Tibial nerve (tissue), 4 donors: Measurements from ENCODE around the gene SNAI3. TPM values are rescaled to one million over a fixed set of nuclear protein-coding genes. Genes with fewer than 3 reads are reported as not detected.

Source experiments
- DNase-seq, 2 donors: peaks; one replicate each; pipeline ENCODE4 v3.0.0-alpha.2; 2019; ENCODE audit warnings: low spot score in 2 of 2
- H3K27ac ChIP-seq, 4 donors: fragments of 200-600 bp; sonication (generic) in 3 of 4; one replicate each; pipeline ENCODE4 v1.5.1; 2017 to 2019; ENCODE audit warnings: mild to moderate bottlenecking in 1 of 4
- H3K27me3 ChIP-seq, 2 donors: fragments of 200-600 bp; sonication (generic) in 1 of 2; one replicate each; pipeline versions ENCODE4 v1.5.1 to v1.6.0; 2017 to 2019
- H3K36me3 ChIP-seq, 3 donors: fragments of 200-600 bp; sonication (generic); one replicate each; pipeline ENCODE4 v1.5.1; 2018 to 2019
- H3K4me1 ChIP-seq, 4 donors: fragments of 200-600 bp; sonication (generic) in 3 of 4; one replicate each; pipeline ENCODE4 v1.5.1; 2017 to 2019
- H3K4me3 ChIP-seq, 4 donors: fragments of 200-600 bp; sonication (generic) in 3 of 4; one replicate each; pipeline ENCODE4 v1.5.1; 2017 to 2019; ENCODE audit warnings: mild to moderate bottlenecking in 1 of 4, moderate library complexity in 1 of 4
- H3K9me3 ChIP-seq, 4 donors: fragments of 200-600 bp; sonication (generic) in 3 of 4; one replicate each; pipeline ENCODE4 v1.5.1; 2017 to 2019
- CTCF ChIP-seq, 5 experiments: fragments of 200-600 bp in 3 of 5; fragments of 450-650 bp in 2 of 5; sonication (generic) in 3 of 5; IDR thresholded peaks; one replicate each; pipeline ENCODE4 v1.5.1; 2016 to 2019; ENCODE audit warnings: antibody characterized with exemption in 5 of 5, mild to moderate bottlenecking in 3 of 5, moderate library complexity in 2 of 5
- EP300 ChIP-seq, 2 donors: sonication (generic); formaldehyde crosslinking; IDR thresholded peaks; one replicate each; pipeline ENCODE4 v1.6.1; 2017; ENCODE audit warnings: antibody characterized with exemption in 2 of 2, mild to moderate bottlenecking in 1 of 2
- POLR2A ChIP-seq, 2 donors: fragments of 450-650 bp; IDR thresholded peaks; one replicate each; pipeline ENCODE4 v1.6.1; 2017; ENCODE audit warnings: antibody characterized with exemption in 2 of 2, mild to moderate bottlenecking in 2 of 2, moderate library complexity in 2 of 2
- WGBS, 2 donors: methylation state at CpG; one replicate each; pipeline ENCODE4 v1.1.5; 2018; 5-methylcytosine and 5-hydroxymethylcytosine counted together
- total RNA-seq, 4 donors: library from RNA; depleted of rRNA; stranded (reverse); fragments of >200 nt; gene quantifications; one replicate each; pipeline ENCODE4 v1.1.0, GENCODE V29; 2016

SNAI3 gene
- total RNA-seq, 4 donors from 2014 or later, result 0.87 to 1.2 (median 1.0) TPM

- no peaks in the 10 kb centered on the region for H3K9me3 ChIP-seq
- H3K27me3 ChIP-seq, result no peaks in the 10 kb centered on the region
- TF ChIP-seq CTCF (IDR thresholded peaks at IDR 0.05), result no peak
- TF ChIP-seq POLR2A (IDR thresholded peaks at IDR 0.05), result no peak
- no peak for TF ChIP-seq EP300 (IDR thresholded peaks at IDR 0.05)
- 92 to 100% methylated on average over 3 to 8 of the region's 16 CpGs for WGBS, 2 donors
- DNase-seq, result no peak
- H3K27ac ChIP-seq, result no peak overlapping the region
- peaks cover 0 to 47% (median 19%) of the 10 kb centered on the region in 4 donors for H3K4me1 ChIP-seq
- no peak overlapping the region for H3K4me3 ChIP-seq
- H3K36me3 ChIP-seq, result peaks cover 0 to 83% (median 9%) of the 10 kb centered on the region in 3 donors
Measured at GRCh38 chr16:88699180-88699579, 12.9 kb upstream of the SNAI3 start.

- TF ChIP-seq CTCF (IDR thresholded peaks at IDR 0.05) (no peak), POLR2A (IDR thresholded peaks at IDR 0.05) (no peak), EP300 (IDR thresholded peaks at IDR 0.05) (no peak)
- 95 to 97% methylated on average over 10 to 24 of the region's 25 CpGs for WGBS, 2 donors
- no peaks in the 10 kb centered on the region for H3K27me3 ChIP-seq
- H3K27ac ChIP-seq, result no peak overlapping the region
- no peak overlapping the region for H3K4me3 ChIP-seq
- no peak for DNase-seq
- no peaks in the 10 kb centered on the region for H3K9me3 ChIP-seq
- peaks cover 0 to 83% (median 9%) of the 10 kb centered on the region in 3 donors for H3K36me3 ChIP-seq
- peaks cover 0 to 42% (median 19%) of the 10 kb centered on the region in 4 donors for H3K4me1 ChIP-seq
Measured at GRCh38 chr16:88698646-88699045, 12.3 kb upstream of the SNAI3 start.

- no peak overlapping the region for H3K27ac ChIP-seq
- TF ChIP-seq EP300 (IDR thresholded peaks at IDR 0.05), result no peak
- H3K4me3 ChIP-seq, result no peak overlapping the region
- no peaks in the 10 kb centered on the region for H3K9me3 ChIP-seq
- 84 to 86% methylated on average over 34 to 37 of the region's 37 CpGs for WGBS, 2 donors
- DNase-seq, result no peak
- peaks cover 0 to 36% (median 17%) of the 10 kb centered on the region in 4 donors for H3K4me1 ChIP-seq
- peaks cover 0 to 80% (median 9%) of the 10 kb centered on the region in 3 donors for H3K36me3 ChIP-seq
- no peaks in the 10 kb centered on the region for H3K27me3 ChIP-seq
Measured at GRCh38 chr16:88697831-88698615, 11.7 kb upstream of the SNAI3 start.

GRCh38 chr16:88697116-88697830 lies 11.0 kb upstream of the SNAI3 start:
- 83 to 89% methylated on average over 41 to 47 of the region's 47 CpGs for WGBS, 2 donors
- Histone ChIP-seq H3K27ac (no peak overlapping the region), H3K36me3 (peaks cover 0 to 73% (median 9%) of the 10 kb centered on the region in 3 donors), H3K9me3 (no peaks in the 10 kb centered on the region), H3K4me3 (no peak overlapping the region), H3K27me3 (peaks cover 0 to under 1% of the 10 kb centered on the region in 2 donors), H3K4me1 (peaks cover 0 to 29% (median 17%) of the 10 kb centered on the region in 4 donors)
- DNase-seq, result no peak
- no peak for TF ChIP-seq EP300 (IDR thresholded peaks at IDR 0.05)
- TF ChIP-seq POLR2A (IDR thresholded peaks at IDR 0.05), result no peak
- no peak for TF ChIP-seq CTCF (IDR thresholded peaks at IDR 0.05)

- Histone ChIP-seq H3K9me3 (no peaks in the 10 kb centered on the region), H3K27ac (no peak overlapping the region), H3K4me1 (peaks cover 0 to 27% (median 12%) of the 10 kb centered on the region in 4 donors), H3K36me3 (peaks cover 0 to 65% (median 9%) of the 10 kb centered on the region in 3 donors), H3K4me3 (no peak overlapping the region), H3K27me3 (peaks cover 0 to 9% of the 10 kb centered on the region in 2 donors)
- 85 to 86% methylated on average over 14 of the region's 14 CpGs for WGBS, 2 donors
- TF ChIP-seq EP300 (IDR thresholded peaks at IDR 0.05) (no peak), CTCF (IDR thresholded peaks at IDR 0.05) (no peak), POLR2A (IDR thresholded peaks at IDR 0.05) (no peak)
- DNase-seq, result no peak
Measured at GRCh38 chr16:88696441-88696840, 10.1 kb upstream of the SNAI3 start.
